Measurements from ENCODE around the gene GIPC1. TPM values are rescaled to one million over a fixed set of nuclear protein-coding genes. Genes with fewer than 3 reads are reported as not detected.

The GIPC1 gene
- total and polyA plus RNA-seq, 9 of the 15 experiments (the other 6 are each of a cell fraction or from before 2014, with no cell fraction given) = 0.49 to 54.7 (median 24.8) TPM

DNA sequence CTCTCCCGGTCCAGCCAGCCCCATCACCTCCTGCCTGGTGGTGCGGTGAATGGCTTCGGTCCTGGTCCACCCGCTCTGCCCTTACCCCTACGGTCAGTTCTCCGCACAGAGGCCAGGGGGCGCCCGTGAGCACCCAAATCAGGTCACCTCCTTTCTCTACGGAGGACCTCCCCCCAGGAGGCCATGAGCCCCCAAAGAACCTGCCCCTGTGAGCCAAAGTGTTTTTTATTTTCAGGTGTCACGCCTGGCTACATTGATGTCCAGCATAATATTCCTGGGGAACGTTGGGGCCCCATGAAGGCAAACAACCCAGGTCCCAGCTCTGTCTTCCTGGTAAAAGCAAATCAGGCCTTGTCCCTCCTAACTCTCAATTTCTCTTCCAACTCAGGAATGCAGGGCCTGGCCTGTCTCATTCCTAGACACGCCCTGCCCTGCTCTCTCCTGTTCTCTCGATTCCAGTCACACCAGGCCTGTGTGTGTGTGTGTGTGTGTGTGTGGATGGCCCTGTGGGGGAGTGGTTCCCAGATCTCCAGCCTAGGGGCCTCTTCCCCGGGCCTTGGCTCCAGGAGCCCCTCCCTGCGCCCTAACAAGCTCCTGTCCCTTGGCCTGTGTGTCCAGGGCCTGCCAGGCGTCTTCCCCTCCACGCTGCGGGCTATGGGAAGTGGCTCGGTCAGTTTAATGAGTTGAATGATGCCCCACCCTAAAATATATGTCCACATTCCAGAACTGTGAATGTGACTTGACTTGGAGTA lies 9.7 kb upstream of the GIPC1 start (continued):
- TF ChIP-seq, protein P1, sequence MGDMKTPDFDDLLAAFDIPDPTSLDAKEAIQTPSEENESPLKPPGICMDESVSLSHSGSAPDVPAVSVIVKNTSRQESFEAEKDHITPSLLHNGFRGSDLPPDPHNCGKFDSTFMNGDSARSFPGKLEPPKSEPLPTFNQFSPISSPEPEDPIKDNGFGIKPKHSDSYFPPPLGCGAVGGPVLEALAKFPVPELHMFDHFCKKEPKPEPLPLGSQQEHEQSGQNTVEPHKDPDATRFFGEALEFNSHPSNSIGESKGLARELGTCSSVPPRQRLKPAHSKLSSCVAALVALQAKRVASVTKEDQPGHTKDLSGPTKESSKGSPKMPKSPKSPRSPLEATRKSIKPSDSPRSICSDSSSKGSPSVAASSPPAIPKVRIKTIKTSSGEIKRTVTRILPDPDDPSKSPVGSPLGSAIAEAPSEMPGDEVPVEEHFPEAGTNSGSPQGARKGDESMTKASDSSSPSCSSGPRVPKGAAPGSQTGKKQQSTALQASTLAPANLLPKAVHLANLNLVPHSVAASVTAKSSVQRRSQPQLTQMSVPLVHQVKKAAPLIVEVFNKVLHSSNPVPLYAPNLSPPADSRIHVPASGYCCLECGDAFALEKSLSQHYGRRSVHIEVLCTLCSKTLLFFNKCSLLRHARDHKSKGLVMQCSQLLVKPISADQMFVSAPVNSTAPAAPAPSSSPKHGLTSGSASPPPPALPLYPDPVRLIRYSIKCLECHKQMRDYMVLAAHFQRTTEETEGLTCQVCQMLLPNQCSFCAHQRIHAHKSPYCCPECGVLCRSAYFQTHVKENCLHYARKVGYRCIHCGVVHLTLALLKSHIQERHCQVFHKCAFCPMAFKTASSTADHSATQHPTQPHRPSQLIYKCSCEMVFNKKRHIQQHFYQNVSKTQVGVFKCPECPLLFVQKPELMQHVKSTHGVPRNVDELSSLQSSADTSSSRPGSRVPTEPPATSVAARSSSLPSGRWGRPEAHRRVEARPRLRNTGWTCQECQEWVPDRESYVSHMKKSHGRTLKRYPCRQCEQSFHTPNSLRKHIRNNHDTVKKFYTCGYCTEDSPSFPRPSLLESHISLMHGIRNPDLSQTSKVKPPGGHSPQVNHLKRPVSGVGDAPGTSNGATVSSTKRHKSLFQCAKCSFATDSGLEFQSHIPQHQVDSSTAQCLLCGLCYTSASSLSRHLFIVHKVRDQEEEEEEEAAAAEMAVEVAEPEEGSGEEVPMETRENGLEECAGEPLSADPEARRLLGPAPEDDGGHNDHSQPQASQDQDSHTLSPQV (IDR thresholded peaks at IDR 0.05) = no peak
- TF ChIP-seq ATF7 (IDR thresholded peaks at IDR 0.05) = peak; percentile 48; the same call in 1 of the 2 replicates
- TF ChIP-seq MCM5 (IDR thresholded peaks at IDR 0.05; ENCODE audit: low read depth) = no peak
- peak in 1 of 2 experiments; percentile 20; a peak in 1 of 4 replicates for TF ChIP-seq SIN3A (IDR thresholded peaks at IDR 0.05; ENCODE audit: borderline replicate concordance in 2 of 2, control insufficient read depth in 1 of 2, low read depth in 2 of 2, low read length in 2 of 2)
- TF ChIP-seq RBM14 (IDR thresholded peaks at IDR 0.05; ENCODE audit: borderline replicate concordance, insufficient read depth, low read depth, low read length) = no peak
- TF ChIP-seq KDM4B (IDR thresholded peaks at IDR 0.05; ENCODE audit: borderline replicate concordance in 2 of 2, low read depth in 1 of 2) = no peak
- no peak for TF ChIP-seq WHSC1 (IDR thresholded peaks at IDR 0.05; ENCODE audit: low read length)
- no peak for TF ChIP-seq HMG20A (CRISPR knock-in tag; conservative IDR thresholded peaks at IDR 0.05)
- 0 out of 2 replicates have a peak, but pooled peaks have one; percentile 26 for TF ChIP-seq JUND (IDR thresholded peaks at IDR 0.05; ENCODE audit: borderline replicate concordance, low read depth, low read length)
- no peak for TF ChIP-seq JUND (tag; IDR thresholded peaks at IDR 0.05; ENCODE audit: borderline replicate concordance, low read depth, low read length)
- peak; percentile 88 for TF ChIP-seq XRCC5 (IDR thresholded peaks at IDR 0.05; ENCODE audit: low read depth, low read length)
- TF ChIP-seq ARID1B (IDR thresholded peaks at IDR 0.05) = peak; percentile 31; the same call in 1 of the 2 replicates
- no peak for TF ChIP-seq PRPF4 (IDR thresholded peaks at IDR 0.05; ENCODE audit: insufficient read depth, low read depth, low read length, poor library complexity, severe bottlenecking)
- TF ChIP-seq, protein P2, sequence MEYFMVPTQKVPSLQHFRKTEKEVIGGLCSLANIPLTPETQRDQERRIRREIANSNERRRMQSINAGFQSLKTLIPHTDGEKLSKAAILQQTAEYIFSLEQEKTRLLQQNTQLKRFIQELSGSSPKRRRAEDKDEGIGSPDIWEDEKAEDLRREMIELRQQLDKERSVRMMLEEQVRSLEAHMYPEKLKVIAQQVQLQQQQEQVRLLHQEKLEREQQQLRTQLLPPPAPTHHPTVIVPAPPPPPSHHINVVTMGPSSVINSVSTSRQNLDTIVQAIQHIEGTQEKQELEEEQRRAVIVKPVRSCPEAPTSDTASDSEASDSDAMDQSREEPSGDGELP (CRISPR knock-in tag; IDR thresholded peaks at IDR 0.05; ENCODE audit: borderline replicate concordance) = peak; percentile 21; the same call in 1 of the 2 replicates
- no peak for TF ChIP-seq NR2C2 (CRISPR knock-in tag; IDR thresholded peaks at IDR 0.05)
- TF ChIP-seq NR2C2 (tag; IDR thresholded peaks at IDR 0.05) = 0 out of 2 replicates have a peak, but pooled peaks have one; percentile 20
- no peak for TF ChIP-seq TAL1 (IDR thresholded peaks at IDR 0.05)
- no peak for TF ChIP-seq SAFB2 (IDR thresholded peaks at IDR 0.05; ENCODE audit: borderline replicate concordance, low read depth, low read length, severe bottlenecking)
- TF ChIP-seq, protein P3, sequence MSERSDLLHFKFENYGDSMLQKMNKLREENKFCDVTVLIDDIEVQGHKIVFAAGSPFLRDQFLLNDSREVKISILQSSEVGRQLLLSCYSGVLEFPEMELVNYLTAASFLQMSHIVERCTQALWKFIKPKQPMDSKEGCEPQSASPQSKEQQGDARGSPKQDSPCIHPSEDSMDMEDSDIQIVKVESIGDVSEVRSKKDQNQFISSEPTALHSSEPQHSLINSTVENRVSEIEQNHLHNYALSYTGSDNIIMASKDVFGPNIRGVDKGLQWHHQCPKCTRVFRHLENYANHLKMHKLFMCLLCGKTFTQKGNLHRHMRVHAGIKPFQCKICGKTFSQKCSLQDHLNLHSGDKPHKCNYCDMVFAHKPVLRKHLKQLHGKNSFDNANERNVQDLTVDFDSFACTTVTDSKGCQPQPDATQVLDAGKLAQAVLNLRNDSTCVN (CRISPR knock-in tag; IDR thresholded peaks at IDR 0.05) = no peak
- TF ChIP-seq CREB1 (IDR thresholded peaks at IDR 0.05) = no peak
- peak; percentile 30; the same call in 1 of the 2 replicates for TF ChIP-seq CREB1 (CRISPR knock-in tag; IDR thresholded peaks at IDR 0.05)

Measured in K562 (cell line).